Osteocyte (in vitro differentiated cells): ENCODE measurements around the gene PMP22. TPM values are rescaled to one million over a fixed set of nuclear protein-coding genes. Genes with fewer than 3 reads are reported as not detected.

Source experiments
- DNase-seq: peaks from one replicate; pipeline ENCODE4 v3.0.0; 2021; ENCODE audit warnings: mixed read lengths; ENCODE audit not compliant: unreplicated experiment; ENCODE audit errors: extremely low spot score
- H3K27ac Mint-ChIP-seq: one replicate; pipeline ENCODE4 v1.8.0; 2021; ENCODE audit warnings: mild to moderate bottlenecking, mixed read lengths; ENCODE audit not compliant: unreplicated experiment
- H3K27me3 Mint-ChIP-seq: one replicate; pipeline ENCODE4 v1.8.0; 2021; ENCODE audit warnings: mixed read lengths; ENCODE audit not compliant: unreplicated experiment
- H3K36me3 Mint-ChIP-seq: one replicate; pipeline ENCODE4 v1.8.0; 2021; ENCODE audit warnings: mixed read lengths; ENCODE audit not compliant: unreplicated experiment
- H3K4me1 Mint-ChIP-seq: one replicate; pipeline ENCODE4 v1.8.0; 2021; ENCODE audit warnings: mixed read lengths; ENCODE audit not compliant: unreplicated experiment
- H3K4me3 Mint-ChIP-seq: one replicate; pipeline ENCODE4 v1.8.0; 2021; ENCODE audit warnings: mild to moderate bottlenecking, moderate library complexity, mixed read lengths; ENCODE audit not compliant: unreplicated experiment
- H3K9me3 Mint-ChIP-seq: one replicate; pipeline ENCODE4 v1.8.0; 2021; ENCODE audit warnings: mixed read lengths; ENCODE audit not compliant: unreplicated experiment
- CTCF ChIP-seq: fragments of 200-600 bp; sonication (generic); IDR thresholded peaks from 2 replicates; pipeline ENCODE4 v1.5.0; 2021; ENCODE audit warnings: antibody characterized with exemption, mild to moderate bottlenecking, moderate library complexity
- total RNA-seq: library from RNA; stranded (reverse); gene quantifications from 2 replicates; pipeline ENCODE4 v1.2.1, GENCODE V29; 2021

Gene PMP22
- total RNA-seq, 1 donor from 2014 or later = 188 TPM

GRCh38 chr17:15266325-15267125, 1.4 kb upstream of the PMP22 start:
- no peaks in the 10 kb centered on the region for H3K9me3 Mint-ChIP-seq
- DNase-seq = peak; percentile 38
- H3K4me1 Mint-ChIP-seq = peaks cover 43% of the 10 kb centered on the region
- no peak overlapping the region for H3K4me3 Mint-ChIP-seq
- H3K27me3 Mint-ChIP-seq = no peaks in the 10 kb centered on the region
- H3K27ac Mint-ChIP-seq = no peak overlapping the region
- TF ChIP-seq CTCF = no peak
- H3K36me3 Mint-ChIP-seq = no peaks in the 10 kb centered on the region

- Mint-ChIP-seq H3K4me3 (peak overlapping the region; percentile 7), H3K9me3 (no peaks in the 10 kb centered on the region), H3K4me1 (peaks cover 40% of the 10 kb centered on the region), H3K36me3 (no peaks in the 10 kb centered on the region), H3K27ac (peak overlapping the region; percentile 42), H3K27me3 (no peaks in the 10 kb centered on the region)
- TF ChIP-seq CTCF = no peak
- DNase-seq = no peak
Observed at GRCh38 chr17:15264542-15264941, 584 bp downstream of the PMP22 start.

- no peaks in the 10 kb centered on the region for H3K9me3 Mint-ChIP-seq
- H3K4me1 Mint-ChIP-seq = peaks cover 47% of the 10 kb centered on the region
- TF ChIP-seq CTCF = no peak
- no peaks in the 10 kb centered on the region for H3K27me3 Mint-ChIP-seq
- no peak for DNase-seq
- H3K36me3 Mint-ChIP-seq = peaks cover 6% of the 10 kb centered on the region
- peak overlapping the region; percentile 99 for H3K4me3 Mint-ChIP-seq
- H3K27ac Mint-ChIP-seq = peak overlapping the region; percentile 95
Observed at GRCh38 chr17:15263680-15264079, 1.4 kb downstream of the PMP22 start.

- Mint-ChIP-seq H3K4me1 (peaks cover 51% of the 10 kb centered on the region), H3K9me3 (no peaks in the 10 kb centered on the region), H3K27ac (peak overlapping the region; percentile 95), H3K36me3 (peaks cover 10% of the 10 kb centered on the region), H3K27me3 (no peaks in the 10 kb centered on the region), H3K4me3 (peak overlapping the region; percentile 99)
- peak; percentile 90 for DNase-seq
- TF ChIP-seq CTCF = no peak
Observed at GRCh38 chr17:15263206-15263579, 1.9 kb downstream of the PMP22 start.

- H3K27me3 Mint-ChIP-seq = no peaks in the 10 kb centered on the region
- H3K36me3 Mint-ChIP-seq = peaks cover 15% of the 10 kb centered on the region
- H3K9me3 Mint-ChIP-seq = no peaks in the 10 kb centered on the region
- peak; percentile 45 for TF ChIP-seq CTCF
- peaks cover 53% of the 10 kb centered on the region for H3K4me1 Mint-ChIP-seq
- peak overlapping the region; percentile 95 for H3K27ac Mint-ChIP-seq
- peak overlapping the region; percentile 99 for H3K4me3 Mint-ChIP-seq
- peak; percentile 88 for DNase-seq
Observed at GRCh38 chr17:15262291-15263205, 2.6 kb downstream of the PMP22 start.
